Caco-2 (cell line): ENCODE results near the gene CMTM2. TPM values are rescaled to one million over a fixed set of nuclear protein-coding genes. Genes with fewer than 3 reads are reported as not detected.
A peak's percentile ranks its signal among the peaks of the same experiment; 100 is the strongest.

Source experiments
- BruUV-seq: library from RNA; stranded (reverse); fragments of 400-500 nt; replicated peaks from 2 replicates; lab custom pipeline; 2021; lab: Mats Ljungman, UMichigan
- CTCF ChIA-PET: fragments of 300-600 bp; sonication (Branson Sonifier 250); formaldehyde crosslinking; loops from one replicate; lab custom pipeline; 2022; ENCODE audit warnings: antibody characterized with exemption; lab: Charles Lee
- POLR2A ChIA-PET: fragments of 300-600 bp; sonication (Branson Sonifier 250); formaldehyde crosslinking; loops from one replicate; lab custom pipeline; 2022; ENCODE audit warnings: antibody characterized with exemption; lab: Charles Lee
- DNase-seq, 2 experiments: peaks; one replicate each; pipeline versions ENCODE4 v3.0.0 to v3.0.0-alpha.2; 2020 to 2022
- H3K27me3 ChIP-seq: replicated peaks from 2 replicates; pipeline ENCODE4 v1.6.0; 2011; ENCODE audit warnings: low read length; ENCODE audit not compliant: control insufficient read depth, insufficient read depth
- H3K36me3 ChIP-seq: 2 replicates; pipeline ENCODE4 v1.5.1; 2011; ENCODE audit warnings: low read length; ENCODE audit not compliant: control insufficient read depth, insufficient read depth
- H3K4me1 ChIP-seq: fragments of 250-450 bp; sonication (Bioruptor Pico); 2 replicates; pipeline ENCODE4 v1.5.1; 2020; ENCODE audit warnings: mild to moderate bottlenecking
- H3K4me3 ChIP-seq: 2 replicates; pipeline ENCODE4 v1.5.1; 2011; ENCODE audit warnings: low read depth, mild to moderate bottlenecking, control low read depth, low read length
- H3K9me3 ChIP-seq: fragments of 250-450 bp; sonication (Bioruptor Pico); 2 replicates; pipeline ENCODE4 v1.5.1; 2020; ENCODE audit warnings: mild to moderate bottlenecking, moderate library complexity
- H3K27ac Mint-ChIP-seq: one replicate; pipeline ENCODE4 v1.8.0; 2022; ENCODE audit warnings: mixed read lengths; ENCODE audit not compliant: unreplicated experiment
- H3K27me3 Mint-ChIP-seq: one replicate; pipeline ENCODE4 v1.8.0; 2022; ENCODE audit warnings: mixed read lengths; ENCODE audit not compliant: insufficient read depth, unreplicated experiment
- H3K36me3 Mint-ChIP-seq: one replicate; pipeline ENCODE4 v1.8.0; 2022; ENCODE audit warnings: mild to moderate bottlenecking, mixed read lengths; ENCODE audit not compliant: insufficient read depth, unreplicated experiment
- H3K4me1 Mint-ChIP-seq: one replicate; pipeline ENCODE4 v1.8.0; 2022; ENCODE audit warnings: low read depth, mixed read lengths; ENCODE audit not compliant: unreplicated experiment
- H3K4me3 Mint-ChIP-seq: one replicate; pipeline ENCODE4 v1.8.0; 2022; ENCODE audit warnings: mild to moderate bottlenecking, moderate library complexity, mixed read lengths; ENCODE audit not compliant: unreplicated experiment
- H3K9me3 Mint-ChIP-seq: one replicate; pipeline ENCODE4 v1.8.0; 2022; ENCODE audit warnings: mixed read lengths; ENCODE audit not compliant: unreplicated experiment
- intact Hi-C: fragments of 100-400 bp; cut with micrococcal nuclease; formaldehyde crosslinking; loops from one replicate; pipeline ENCODE4 v1.10.0; 2022; ENCODE audit not compliant: unreplicated experiment
- total RNA-seq: library from RNA; stranded (reverse); gene quantifications from 2 replicates; pipeline ENCODE4 v1.2.3, GENCODE V29; 2022
- TF ChIP-seq, protein P1 (sequence below), 2 experiments: fragments of 200-600 bp in 1 of 2; IDR thresholded peaks; 1 replicate in 1 of 2; 2 replicates in 1 of 2; pipeline versions ENCODE4 v1.5.1 to v1.8.0; 2011 to 2022; ENCODE audit warnings: antibody characterized with exemption in 1 of 2, control low read depth in 1 of 2, inconsistent platforms in 1 of 2, low read depth in 1 of 2, low read length in 1 of 2, mild to moderate bottlenecking in 1 of 2, moderate library complexity in 1 of 2; ENCODE audit not compliant: insufficient read depth in 1 of 2, severe bottlenecking in 1 of 2, unreplicated experiment in 1 of 2

Gene CMTM2
- total RNA-seq, 1 experiment from 2014 or later = not detected

DNA sequence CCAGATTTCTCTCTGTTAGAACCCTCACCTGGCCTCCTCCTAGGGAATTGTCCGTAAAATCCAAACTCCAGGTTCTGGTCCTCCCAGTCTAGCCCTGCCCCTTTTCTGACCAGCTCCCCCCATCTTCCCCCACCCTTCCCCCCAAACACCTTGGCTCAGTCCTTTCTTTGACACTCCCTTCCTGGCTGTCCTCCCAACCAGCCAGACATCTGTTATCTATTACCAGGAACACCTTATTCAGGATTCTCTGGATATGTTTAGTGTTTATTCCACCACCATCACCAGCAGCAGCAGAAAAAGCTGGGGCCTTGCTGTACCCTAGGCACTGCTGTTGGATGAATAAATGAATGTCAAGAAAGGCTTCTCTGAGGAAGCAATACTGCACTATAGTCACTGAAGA, 21.2 kb downstream of the CMTM2 start:
- H3K27me3 Mint-ChIP-seq = peaks cover 4% of the 10 kb centered on the region
- Histone ChIP-seq H3K4me3 (no peak overlapping the region), H3K27me3 (no peaks in the 10 kb centered on the region), H3K9me3 (peaks cover 5% of the 10 kb centered on the region; the same call in 1 of the 2 replicates), H3K36me3 (no peaks in the 10 kb centered on the region), H3K4me1 (peaks cover 7% of the 10 kb centered on the region)
- CTCF ChIA-PET = no interaction called here
- H3K4me3 Mint-ChIP-seq = no peak overlapping the region
- TF ChIP-seq, protein P1, sequence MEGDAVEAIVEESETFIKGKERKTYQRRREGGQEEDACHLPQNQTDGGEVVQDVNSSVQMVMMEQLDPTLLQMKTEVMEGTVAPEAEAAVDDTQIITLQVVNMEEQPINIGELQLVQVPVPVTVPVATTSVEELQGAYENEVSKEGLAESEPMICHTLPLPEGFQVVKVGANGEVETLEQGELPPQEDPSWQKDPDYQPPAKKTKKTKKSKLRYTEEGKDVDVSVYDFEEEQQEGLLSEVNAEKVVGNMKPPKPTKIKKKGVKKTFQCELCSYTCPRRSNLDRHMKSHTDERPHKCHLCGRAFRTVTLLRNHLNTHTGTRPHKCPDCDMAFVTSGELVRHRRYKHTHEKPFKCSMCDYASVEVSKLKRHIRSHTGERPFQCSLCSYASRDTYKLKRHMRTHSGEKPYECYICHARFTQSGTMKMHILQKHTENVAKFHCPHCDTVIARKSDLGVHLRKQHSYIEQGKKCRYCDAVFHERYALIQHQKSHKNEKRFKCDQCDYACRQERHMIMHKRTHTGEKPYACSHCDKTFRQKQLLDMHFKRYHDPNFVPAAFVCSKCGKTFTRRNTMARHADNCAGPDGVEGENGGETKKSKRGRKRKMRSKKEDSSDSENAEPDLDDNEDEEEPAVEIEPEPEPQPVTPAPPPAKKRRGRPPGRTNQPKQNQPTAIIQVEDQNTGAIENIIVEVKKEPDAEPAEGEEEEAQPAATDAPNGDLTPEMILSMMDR (IDR thresholded peaks at IDR 0.05; ENCODE audit: insufficient read depth in 1 of 2, low read depth in 1 of 2, low read length in 1 of 2, severe bottlenecking in 1 of 2, unreplicated experiment in 1 of 2) = no peak
- peaks cover 7% of the 10 kb centered on the region for H3K4me1 Mint-ChIP-seq
- BruUV-seq = no TSS peak
- H3K36me3 Mint-ChIP-seq = peaks cover 11% of the 10 kb centered on the region
- POLR2A ChIA-PET = no interaction called here
- intact Hi-C loops = loop anchor here (5.0 kb wide), 1 partner anchor 48 kb away; the partner anchor contains the start of genes CKLF and TK2
- no peak overlapping the region for H3K27ac Mint-ChIP-seq
- no peak for DNase-seq
- H3K9me3 Mint-ChIP-seq = no peaks in the 10 kb centered on the region

DNA sequence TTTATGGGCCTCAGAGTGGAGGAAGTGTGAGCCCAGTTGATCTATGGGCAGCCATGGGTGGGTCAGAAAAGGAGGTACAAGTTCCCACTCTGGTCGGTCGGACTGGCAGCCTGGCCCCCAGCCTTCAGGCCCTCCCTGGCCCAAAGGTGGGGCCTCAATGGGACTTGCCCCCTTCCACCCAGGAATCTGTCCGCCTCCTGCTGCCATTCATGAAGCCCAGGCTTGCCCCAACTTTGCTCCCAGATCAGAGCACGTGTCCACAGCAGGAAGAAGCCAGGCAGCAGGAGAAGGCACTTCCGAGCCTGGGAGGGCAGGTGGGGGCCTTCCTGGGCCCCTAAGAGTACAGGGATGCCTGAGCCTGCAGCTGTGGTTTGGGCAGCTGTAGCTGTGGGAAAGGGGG, 22.2 kb downstream of the CMTM2 start:
- peaks cover 18% of the 10 kb centered on the region for H3K36me3 Mint-ChIP-seq

GRCh38 chr16:66603537-66604375, 24.5 kb downstream of the CMTM2 start:
- CTCF ChIA-PET = interaction anchor here (0.7 to 1.9 kb wide), 5 partner anchors 22 to 269 kb away, joined by 3 to 9 read pairs (median 4); no protein-coding TSS in a partner anchor
- peaks cover 34% of the 10 kb centered on the region for H3K36me3 Mint-ChIP-seq
- peaks cover 23% of the 10 kb centered on the region for H3K4me1 ChIP-seq

More for the DNA sequence above, 22.2 kb downstream of the CMTM2 start:
- BruUV-seq = no TSS peak
- TF ChIP-seq, protein P1 (IDR thresholded peaks at IDR 0.05; ENCODE audit: insufficient read depth in 1 of 2, low read depth in 1 of 2, low read length in 1 of 2, severe bottlenecking in 1 of 2, unreplicated experiment in 1 of 2) = no peak
- Mint-ChIP-seq H3K4me1 (peaks cover 14% of the 10 kb centered on the region), H3K27me3 (peaks cover 4% of the 10 kb centered on the region), H3K9me3 (no peaks in the 10 kb centered on the region), H3K27ac (no peak overlapping the region), H3K4me3 (no peak overlapping the region)
- CTCF ChIA-PET = interaction anchor here (0.7 kb wide), 1 partner anchor 17 kb away, joined by 6 read pairs; no protein-coding TSS in a partner anchor
- H3K4me1 ChIP-seq = peaks cover 16% of the 10 kb centered on the region
- POLR2A ChIA-PET = no interaction called here
- intact Hi-C loops = loop anchor here (5.0 kb wide), 1 partner anchor 49 kb away; the partner anchor contains the start of genes CKLF and TK2
- no peak for DNase-seq
- peaks cover 5% of the 10 kb centered on the region; the same call in 1 of the 2 replicates for H3K9me3 ChIP-seq
- no peaks in the 10 kb centered on the region for H3K36me3 ChIP-seq
- H3K4me3 ChIP-seq = no peak overlapping the region
- H3K27me3 ChIP-seq = no peaks in the 10 kb centered on the region

More at GRCh38 chr16:66603537-66604375, 24.5 kb downstream of the CMTM2 start:
- TF ChIP-seq, protein P1 (IDR thresholded peaks at IDR 0.05; ENCODE audit: insufficient read depth in 1 of 2, low read depth in 1 of 2, low read length in 1 of 2, severe bottlenecking in 1 of 2, unreplicated experiment in 1 of 2) = no peak
- BruUV-seq = TSS peak; percentile 29
- DNase-seq = peak; percentile 73 to 84
- H3K4me1 Mint-ChIP-seq = peaks cover 18% of the 10 kb centered on the region
- Histone ChIP-seq H3K27me3 (no peaks in the 10 kb centered on the region), H3K4me3 (peak overlapping the region; percentile 74), H3K9me3 (peaks cover 5% of the 10 kb centered on the region; the same call in 1 of the 2 replicates), H3K36me3 (no peaks in the 10 kb centered on the region)
- H3K27ac Mint-ChIP-seq = peak overlapping the region; percentile 62
- peaks cover 4% of the 10 kb centered on the region for H3K27me3 Mint-ChIP-seq
- H3K9me3 Mint-ChIP-seq = no peaks in the 10 kb centered on the region
- peak overlapping the region; percentile 82 for H3K4me3 Mint-ChIP-seq
- POLR2A ChIA-PET = no interaction called here
- intact Hi-C loops = loop anchor here (5.0 kb wide), 1 partner anchor 51 kb away; the partner anchor contains the start of genes CKLF and TK2
